ENCODE measurements around the gene IFI35. TPM values are rescaled to one million over a fixed set of nuclear protein-coding genes. Genes with fewer than 3 reads are reported as not detected.

IFI35 gene
- total RNA-seq, 1 donor from 2014 or later, result 0.79 TPM

GRCh38 chr17:43015579-43015978 lies 9.0 kb downstream of the IFI35 start:
- FAIRE-seq, result no peak
- Histone ChIP-seq H3K4me3 (ENCODE audit: low read depth, low read length) (no peak overlapping the region), H3K27me3 (ENCODE audit: control insufficient read depth, insufficient read depth, low read length) (no peaks in the 10 kb centered on the region), H3K36me3 (ENCODE audit: control insufficient read depth, insufficient read depth, low read length) (peaks cover 18% of the 10 kb centered on the region)
- TF ChIP-seq CTCF (IDR thresholded peaks at IDR 0.05; ENCODE audit: insufficient read depth, low read length, severe bottlenecking), result no peak
- no peak for DNase-seq (ENCODE audit: low read depth)

GRCh38 chr17:43016216-43016615 lies 9.6 kb downstream of the IFI35 start:
- Histone ChIP-seq H3K36me3 (ENCODE audit: control insufficient read depth, insufficient read depth, low read length) (peaks cover 18% of the 10 kb centered on the region), H3K4me3 (ENCODE audit: low read depth, low read length) (no peak overlapping the region), H3K27me3 (ENCODE audit: control insufficient read depth, insufficient read depth, low read length) (no peaks in the 10 kb centered on the region)
- FAIRE-seq, result no peak
- TF ChIP-seq CTCF (IDR thresholded peaks at IDR 0.05; ENCODE audit: insufficient read depth, low read length, severe bottlenecking), result no peak
- DNase-seq (ENCODE audit: low read depth), result no peak

DNA sequence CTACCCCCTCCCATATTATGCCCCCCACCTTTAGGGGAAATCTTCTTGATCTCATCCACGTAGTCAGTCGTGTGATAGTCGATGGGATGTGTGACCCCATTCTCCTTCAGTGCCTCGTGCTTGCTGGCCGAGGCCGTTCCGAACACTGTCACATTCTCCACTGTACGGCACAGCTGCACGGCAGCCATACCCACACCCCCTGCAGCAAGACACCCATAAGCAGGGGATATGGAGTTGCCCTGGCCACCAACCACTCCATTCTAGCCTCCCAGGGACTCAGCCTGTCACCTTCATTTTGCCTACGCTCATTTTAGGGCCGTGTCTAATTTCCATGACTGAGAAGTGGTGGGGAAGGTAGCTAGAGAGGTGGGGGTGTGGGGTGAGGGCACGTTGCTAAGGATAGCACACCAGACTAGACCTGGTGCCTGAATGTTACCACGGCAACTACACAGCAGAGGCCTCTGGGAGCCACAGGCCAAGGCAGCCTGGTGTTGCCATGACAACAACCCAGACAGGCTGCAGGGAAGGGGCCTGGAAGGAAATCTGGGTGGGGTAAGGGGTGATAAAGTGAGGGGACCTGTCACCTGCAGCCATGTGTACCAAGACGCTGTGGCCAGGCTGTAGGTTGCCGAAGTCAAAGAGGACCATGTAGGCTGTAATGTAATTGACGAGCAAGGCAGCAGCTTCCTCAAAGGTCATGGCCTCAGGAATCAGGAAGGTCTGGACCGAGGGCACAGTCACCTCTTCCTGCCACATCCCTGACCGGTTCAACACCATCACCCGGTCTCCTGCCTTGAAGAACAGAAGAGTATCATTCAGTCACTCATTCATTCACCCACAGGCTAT lies 11.6 kb downstream of the IFI35 start:
- no peaks in the 10 kb centered on the region for H3K27me3 ChIP-seq (ENCODE audit: control insufficient read depth, insufficient read depth, low read length)
- FAIRE-seq (no peak), DNase-seq (ENCODE audit: low read depth) (no peak)
- TF ChIP-seq CTCF (IDR thresholded peaks at IDR 0.05; ENCODE audit: insufficient read depth, low read length, severe bottlenecking), result no peak
- H3K36me3 ChIP-seq (ENCODE audit: control insufficient read depth, insufficient read depth, low read length), result peaks cover 18% of the 10 kb centered on the region
- no peak overlapping the region for H3K4me3 ChIP-seq (ENCODE audit: low read depth, low read length)

DNA sequence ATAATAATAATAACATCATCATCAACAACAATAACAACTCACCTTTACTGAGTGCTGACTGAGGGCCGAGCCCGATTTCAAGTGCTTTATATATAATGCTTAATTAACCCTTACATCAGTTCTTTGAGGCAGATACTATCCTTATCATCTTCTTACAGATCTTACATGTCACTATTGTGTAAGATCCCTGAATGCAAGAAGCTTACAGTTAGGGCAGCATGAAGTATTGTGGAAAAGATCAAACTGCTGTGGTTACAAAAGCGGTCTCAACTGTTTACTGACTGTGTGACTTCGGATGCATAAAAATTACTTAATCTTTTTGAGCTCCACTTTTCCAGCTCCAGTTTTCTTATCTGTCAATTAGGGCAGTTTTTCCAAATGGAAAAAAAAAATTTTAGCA lies 12.3 kb downstream of the IFI35 start:
- H3K27me3 ChIP-seq (ENCODE audit: control insufficient read depth, insufficient read depth, low read length), result no peaks in the 10 kb centered on the region
- TF ChIP-seq CTCF (IDR thresholded peaks at IDR 0.05; ENCODE audit: insufficient read depth, low read length, severe bottlenecking), result no peak
- DNase-seq (ENCODE audit: low read depth) (no peak), FAIRE-seq (no peak)
- no peak overlapping the region for H3K4me3 ChIP-seq (ENCODE audit: low read depth, low read length)
- H3K36me3 ChIP-seq (ENCODE audit: control insufficient read depth, insufficient read depth, low read length), result peaks cover 18% of the 10 kb centered on the region

DNA sequence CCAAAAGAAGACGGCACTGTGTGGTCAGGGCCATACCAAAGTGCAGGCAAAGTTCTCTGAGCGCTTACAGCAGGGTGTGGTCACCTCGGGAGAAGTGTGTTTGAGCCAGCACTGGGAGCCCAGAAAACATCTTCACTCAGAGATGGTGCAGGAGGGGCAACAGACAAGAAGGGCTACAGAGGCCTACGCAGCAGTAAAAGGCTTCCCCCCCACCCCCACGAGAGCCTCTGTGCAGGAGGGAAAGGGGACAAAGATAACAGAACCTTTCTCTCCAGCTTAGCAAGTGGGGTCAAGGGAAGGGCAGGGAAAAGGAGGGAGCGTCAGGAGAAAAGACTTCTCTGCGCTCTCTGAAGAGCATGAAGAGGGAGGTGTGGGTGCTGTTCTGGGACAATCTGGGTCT lies 12.8 kb downstream of the IFI35 start:
- Histone ChIP-seq H3K4me3 (ENCODE audit: low read depth, low read length) (no peak overlapping the region), H3K36me3 (ENCODE audit: control insufficient read depth, insufficient read depth, low read length) (peaks cover 17% of the 10 kb centered on the region), H3K27me3 (ENCODE audit: control insufficient read depth, insufficient read depth, low read length) (no peaks in the 10 kb centered on the region)
- no peak for TF ChIP-seq CTCF (IDR thresholded peaks at IDR 0.05; ENCODE audit: insufficient read depth, low read length, severe bottlenecking)
- DNase-seq (ENCODE audit: low read depth) (no peak), FAIRE-seq (no peak)

All from bronchial epithelial cell (primary cell).